Measurements from ENCODE around the gene DAO. TPM values are rescaled to one million over a fixed set of nuclear protein-coding genes. Genes with fewer than 3 reads are reported as not detected.
"Not testable (repeated sequence)": the region's sequence is repeated elsewhere in the genome, so short reads cannot be mapped to it uniquely, and the experiment has no call there.

The DAO gene
- total RNA-seq, 1 experiment from 2014 or later = not detected

GRCh38 chr12:108849660-108850059 lies 30.2 kb upstream of the DAO start:
- DNase-seq (ENCODE audit: low spot score) = no peak

GRCh38 chr12:108850854-108851573 lies 28.9 kb upstream of the DAO start:
- no peak for DNase-seq (ENCODE audit: low spot score)

- no peak for DNase-seq (ENCODE audit: low spot score)
Measured at GRCh38 chr12:108852674-108853309, 27.1 kb upstream of the DAO start.

- no peak for DNase-seq (ENCODE audit: low spot score)
Measured at GRCh38 chr12:108853426-108853825, 26.5 kb upstream of the DAO start.

GRCh38 chr12:108853981-108854446 lies 25.9 kb upstream of the DAO start:
- DNase-seq (ENCODE audit: low spot score) = no peak

- no peak for DNase-seq (ENCODE audit: low spot score)
Measured at GRCh38 chr12:108854451-108855283, 25.2 kb upstream of the DAO start.

GRCh38 chr12:108855284-108856169 lies 24.4 kb upstream of the DAO start:
- no peak for DNase-seq (ENCODE audit: low spot score)

GRCh38 chr12:108856170-108856427 lies 23.8 kb upstream of the DAO start:
- DNase-seq (ENCODE audit: low spot score) = no peak

GRCh38 chr12:108856428-108857157 lies 23.3 kb upstream of the DAO start:
- peak; percentile 43 for DNase-seq (ENCODE audit: low spot score)

- no peak for DNase-seq (ENCODE audit: low spot score)
Measured at GRCh38 chr12:108857158-108857407, 22.8 kb upstream of the DAO start.

GRCh38 chr12:108858311-108859074 lies 21.4 kb upstream of the DAO start:
- no peak for DNase-seq (ENCODE audit: low spot score)

- DNase-seq (ENCODE audit: low spot score) = not testable (repeated sequence)
Measured at GRCh38 chr12:108859141-108859922, 20.6 kb upstream of the DAO start.

- DNase-seq (ENCODE audit: low spot score) = no peak
Measured at GRCh38 chr12:108859923-108860291, 20.0 kb upstream of the DAO start.

- DNase-seq (ENCODE audit: low spot score) = no peak
Measured at GRCh38 chr12:108860443-108860842, 19.4 kb upstream of the DAO start.

GRCh38 chr12:108861878-108862587 lies 17.9 kb upstream of the DAO start:
- peak; percentile 24 for DNase-seq (ENCODE audit: low spot score)

- no peak for DNase-seq (ENCODE audit: low spot score)
Measured at GRCh38 chr12:108862588-108862959, 17.3 kb upstream of the DAO start.

- no peak for DNase-seq (ENCODE audit: low spot score)
Measured at GRCh38 chr12:108865169-108865568, 14.7 kb upstream of the DAO start.

GRCh38 chr12:108866083-108866482 lies 13.8 kb upstream of the DAO start:
- not testable (repeated sequence) for DNase-seq (ENCODE audit: low spot score)

GRCh38 chr12:108868781-108869180 lies 11.1 kb upstream of the DAO start:
- no peak for DNase-seq (ENCODE audit: low spot score)

Data from HT-29 (cell line).